NCI-H2029 treated with DMSO at 0.1 percent for 48 hours (cell line): ENCODE results near the gene HEATR1.
"Not testable (repeated sequence)": the region's sequence is repeated elsewhere in the genome, so short reads cannot be mapped to it uniquely, and the experiment has no call there.

Experiments used
- DNase-seq: peaks from one replicate; lab custom pipeline; 2025; lab: John Stamatoyannopoulos, UW

Gene HEATR1

GRCh38 chr1:236508593-236509027 is 95.7 kb downstream of the HEATR1 start:
- no peak for DNase-seq

DNA sequence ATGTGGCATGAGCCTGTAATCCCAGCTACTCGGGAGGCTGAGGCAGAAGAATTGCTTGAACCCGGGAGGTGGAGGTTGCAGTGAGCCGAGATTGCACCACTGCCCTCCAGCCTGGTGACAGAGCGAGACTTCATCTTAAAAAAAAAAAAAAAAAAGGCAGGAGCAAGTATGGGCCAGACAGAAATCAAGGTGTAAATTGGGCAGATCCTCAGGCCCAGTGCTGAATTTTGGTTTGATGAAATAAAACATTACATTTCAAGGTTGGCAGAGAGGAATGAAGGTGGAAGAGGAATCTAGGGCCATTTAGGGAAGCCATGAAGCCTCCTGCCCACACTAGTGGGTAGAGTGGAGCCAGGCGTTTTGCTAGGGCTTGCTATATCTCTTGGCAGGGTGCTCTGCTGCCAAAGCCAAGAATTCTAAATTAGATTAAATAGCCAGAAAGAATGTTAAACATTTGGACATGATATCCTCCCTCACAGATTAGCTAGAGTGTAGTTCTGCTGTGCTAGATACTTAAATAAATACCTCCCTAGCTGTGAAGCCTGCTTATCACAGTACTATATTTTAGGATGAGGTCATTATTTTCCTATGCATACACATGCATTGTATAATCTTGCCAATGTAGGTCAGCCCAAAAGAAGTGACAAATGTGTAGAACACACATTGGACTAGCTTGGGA is 97.2 kb downstream of the HEATR1 start:
- DNase-seq = no peak

DNA sequence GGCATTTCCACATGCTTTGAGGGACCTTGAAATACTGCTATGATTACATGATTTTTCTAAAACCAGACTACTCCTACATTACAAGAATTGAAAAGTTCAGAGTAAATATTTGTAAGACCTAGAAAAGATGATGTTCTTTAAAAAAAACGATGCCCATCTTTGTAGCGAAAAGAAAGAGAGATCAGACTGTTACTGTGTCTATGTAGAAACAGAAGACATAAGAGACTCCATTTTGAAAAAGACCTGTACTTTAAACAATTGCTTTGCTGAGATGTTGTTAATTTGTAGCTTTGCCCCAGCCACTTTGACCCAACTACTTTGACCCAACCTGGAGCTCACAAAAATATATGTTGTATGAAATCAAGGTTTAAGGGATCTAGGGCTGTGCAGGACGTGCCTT is 100.0 kb downstream of the HEATR1 start:
- not testable (repeated sequence) for DNase-seq

DNA sequence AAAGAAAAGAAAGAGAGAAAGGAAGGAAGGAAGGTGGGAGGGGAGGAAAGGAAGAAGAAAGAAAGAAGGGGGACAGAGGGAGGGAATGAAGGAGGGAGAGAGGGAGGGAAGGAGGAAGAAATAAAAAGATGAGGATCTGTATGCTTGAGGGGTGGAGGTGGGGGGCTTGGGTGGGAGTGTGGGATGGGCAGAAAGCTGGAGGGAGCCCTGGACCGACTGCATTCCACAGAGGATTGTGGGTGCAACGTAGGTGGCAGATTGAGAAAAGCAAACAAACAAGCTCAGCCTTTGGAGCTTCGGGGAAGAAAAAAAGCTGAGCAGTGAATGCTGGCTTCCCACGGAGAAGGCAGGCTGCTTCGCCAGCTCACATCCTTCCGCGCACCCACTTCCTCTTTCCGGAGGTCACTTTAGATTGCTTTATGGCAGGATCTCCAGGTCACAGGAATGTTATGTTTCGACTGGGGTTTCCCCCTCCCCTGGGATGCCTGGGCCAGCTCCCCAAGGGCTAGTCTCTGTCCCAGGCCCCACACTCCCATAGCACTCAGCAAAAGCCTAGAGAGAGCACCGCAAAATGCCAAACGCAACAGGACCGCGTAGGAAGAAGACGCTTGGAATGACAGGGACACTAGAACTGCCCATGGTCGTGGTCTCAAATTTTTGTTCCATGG is 101.2 kb downstream of the HEATR1 start:
- DNase-seq = no peak

GRCh38 chr1:236502579-236502971 is 101.7 kb downstream of the HEATR1 start:
- no peak for DNase-seq

DNA sequence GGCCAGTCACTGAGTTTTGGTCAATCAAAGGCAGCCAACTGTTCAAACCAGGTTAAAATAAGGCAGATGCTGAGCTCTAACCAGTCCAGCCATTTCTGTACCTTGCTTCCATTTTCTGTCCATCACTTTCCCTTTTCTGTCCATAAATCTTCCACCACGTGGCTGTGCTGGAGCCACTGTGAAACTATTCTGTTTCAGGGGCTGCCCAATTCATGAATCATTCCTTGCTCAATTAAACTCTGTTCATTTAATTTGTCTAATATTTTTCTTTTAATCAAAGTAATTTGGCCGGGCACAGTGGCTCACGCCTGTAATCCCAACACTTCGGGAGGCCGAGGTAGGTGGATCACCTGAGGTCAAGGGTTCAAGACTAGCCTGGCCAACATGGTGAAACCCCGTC is 103.2 kb downstream of the HEATR1 start:
- no peak for DNase-seq
